Keratinocyte (primary cell): ENCODE results near the gene PDE1C.

ENCODE experiments used
- CTCF ChIP-seq, 3 experiments: IDR thresholded peaks in 1 of 3; conservative IDR thresholded peaks in 1 of 3; optimal IDR thresholded peaks in 1 of 3; 2 replicates in 2 of 3; 3 replicates in 1 of 3; pipeline versions ENCODE3 to v1.5.1; 2011; ENCODE audit warnings: low read length in 3 of 3, mild to moderate bottlenecking in 3 of 3, moderate library complexity in 2 of 3, control low read depth in 1 of 3, inconsistent platforms in 1 of 3; ENCODE audit not compliant: insufficient read depth in 2 of 3; ENCODE audit errors: extremely low read depth in 1 of 3
- EZH2 ChIP-seq: IDR thresholded peaks from one replicate; pipeline ENCODE4 v1.6.1; 2012; ENCODE audit warnings: inconsistent platforms, mild to moderate bottlenecking, low read length, moderate library complexity

- TF ChIP-seq CTCF (optimal IDR thresholded peaks at IDR 0.05 in 1 of 3, IDR thresholded peaks at IDR 0.05 in 1 of 3, conservative IDR thresholded peaks at IDR 0.05 in 1 of 3; ENCODE audit: extremely low read depth in 1 of 3, insufficient read depth in 2 of 3, low read length in 3 of 3) (no peak), EZH2 (no peak)
Observed at GRCh38 chr7:31950091-31950755, 120.0 kb downstream of the PDE1C start.
